Sigmoid colon (tissue), 4 donors: Measurements from ENCODE around the gene MYO10.

Experiments
- CTCF ChIP-seq, 4 experiments: fragments of 450-650 bp in 3 of 4; fragments of 200-600 bp in 1 of 4; IDR thresholded peaks; one replicate each; pipeline ENCODE4 v1.5.1; 2016 to 2019; ENCODE audit warnings: antibody characterized with exemption in 4 of 4, mild to moderate bottlenecking in 3 of 4, moderate library complexity in 2 of 4
- POLR2A ChIP-seq, 2 donors: fragments of 450-650 bp; IDR thresholded peaks; one replicate each; pipeline ENCODE4 v1.6.1; 2016; ENCODE audit warnings: antibody characterized with exemption in 2 of 2, mild to moderate bottlenecking in 2 of 2, moderate library complexity in 2 of 2
- POLR2AphosphoS5 ChIP-seq, 4 donors: sonication (generic); formaldehyde crosslinking; IDR thresholded peaks; one replicate each; pipeline ENCODE4 v1.6.1; 2017; ENCODE audit warnings: antibody characterized with exemption in 4 of 4

GRCh38 chr5:16709691-16710433, 226.2 kb downstream of the MYO10 start:
- TF ChIP-seq CTCF (IDR thresholded peaks at IDR 0.05) (no peak), POLR2AphosphoS5 (IDR thresholded peaks at IDR 0.05) (no peak), POLR2A (IDR thresholded peaks at IDR 0.05) (no peak)
